ENCODE data around the gene SYTL5.
"Not testable (repeated sequence)": the region's sequence is repeated elsewhere in the genome, so short reads cannot be mapped to it uniquely, and the experiment has no call there.

The SYTL5 gene

GRCh38 chrX:38006291-38006690 lies at the start of gene SYTL5:
SYTL5 (plus strand) TSS chrX:38006553; CDS start chrX:38033890, 27,337 bp downstream.
- DNase-seq (ENCODE audit: low read depth) = no peak

DNA sequence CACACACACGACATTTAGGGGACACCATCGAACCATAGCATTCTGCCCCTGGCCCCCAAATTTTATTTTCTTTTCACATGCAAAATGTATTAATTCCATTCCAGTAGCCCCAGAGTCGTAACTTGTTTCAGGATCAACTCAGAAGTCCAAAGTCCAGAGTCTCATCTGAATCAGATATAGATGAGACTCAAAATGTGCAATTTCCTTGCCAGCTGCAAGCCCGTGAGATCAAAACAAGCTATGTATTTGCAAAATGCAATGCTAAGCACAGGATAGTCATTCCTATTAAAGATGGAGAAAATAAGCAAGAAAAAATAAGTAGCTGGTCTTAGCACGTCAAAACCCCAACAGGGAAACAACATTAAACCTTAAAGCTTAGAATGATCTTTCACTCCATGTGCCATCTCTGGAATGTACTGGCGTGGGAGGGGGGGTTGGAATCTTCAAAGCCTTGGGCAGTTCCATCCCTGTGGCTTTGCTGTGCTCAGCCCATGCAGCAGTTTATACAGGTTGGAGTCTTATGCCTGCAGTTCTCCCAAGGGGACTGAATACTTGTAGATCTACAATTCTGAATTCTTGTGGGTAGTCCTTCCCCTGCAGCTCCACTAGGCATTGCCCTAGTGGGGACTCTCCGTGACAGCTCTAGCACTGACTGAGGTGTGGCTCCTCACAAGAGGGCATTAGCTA lies 47.7 kb upstream of the SYTL5 start:
- DNase-seq (ENCODE audit: low read depth) = no peak

GRCh38 chrX:37959212-37960021 lies 46.9 kb upstream of the SYTL5 start:
- no peak for DNase-seq (ENCODE audit: low read depth)

DNA sequence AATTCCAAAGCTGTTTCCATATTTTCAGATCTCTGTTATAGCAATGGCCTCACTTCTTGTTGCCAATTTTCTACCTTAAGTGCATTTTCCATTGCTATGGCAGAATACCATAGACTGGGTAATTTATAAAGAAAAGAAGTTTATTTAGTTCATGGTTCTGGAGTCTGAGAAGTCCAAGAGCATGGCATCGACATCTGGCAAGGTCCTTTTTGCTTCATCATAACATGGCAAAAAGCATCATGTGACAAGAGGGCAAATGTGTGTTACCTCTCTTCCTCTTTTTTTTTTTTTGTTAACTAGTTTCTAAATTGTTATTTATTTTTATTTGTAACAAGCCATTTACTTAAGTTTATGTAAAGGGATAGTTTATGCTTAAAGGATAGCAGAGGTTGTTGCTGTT lies 45.2 kb upstream of the SYTL5 start:
- no peak for DNase-seq (ENCODE audit: low read depth)

DNA sequence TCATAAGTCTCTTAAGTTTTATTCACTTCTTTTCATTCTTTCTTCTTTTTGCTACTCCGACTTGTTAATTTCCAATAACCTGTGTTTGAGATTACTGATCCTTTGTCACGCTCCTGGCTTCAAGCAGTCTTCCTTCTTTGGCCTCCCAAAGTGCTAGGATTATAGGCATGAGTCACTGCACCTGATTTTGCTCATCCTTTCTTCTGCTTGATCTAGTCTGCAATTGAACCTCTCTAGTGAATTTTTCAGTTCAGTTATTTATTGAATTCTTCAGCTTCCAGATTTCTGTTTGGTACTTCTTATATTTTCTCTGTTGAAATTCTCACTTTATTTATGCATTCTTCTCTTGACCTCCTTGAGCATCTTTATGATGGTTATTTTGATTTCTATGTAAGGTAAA lies 38.6 kb upstream of the SYTL5 start:
- no peak for DNase-seq (ENCODE audit: low read depth)

- DNase-seq (ENCODE audit: low read depth) = no peak
These were observed 30.9 kb upstream of the SYTL5 start for GRCh38 chrX:37975421-37975820.

- no peak for DNase-seq (ENCODE audit: low read depth)
These were observed 30.2 kb upstream of the SYTL5 start for GRCh38 chrX:37976153-37976552.

- DNase-seq (ENCODE audit: low read depth) = no peak
These were observed 21.5 kb upstream of the SYTL5 start for GRCh38 chrX:37984880-37985279.

GRCh38 chrX:37986893-37987292 lies 19.5 kb upstream of the SYTL5 start:
- no peak for DNase-seq (ENCODE audit: low read depth)

GRCh38 chrX:37989304-37989703 lies 17.0 kb upstream of the SYTL5 start:
- no peak for DNase-seq (ENCODE audit: low read depth)

DNA sequence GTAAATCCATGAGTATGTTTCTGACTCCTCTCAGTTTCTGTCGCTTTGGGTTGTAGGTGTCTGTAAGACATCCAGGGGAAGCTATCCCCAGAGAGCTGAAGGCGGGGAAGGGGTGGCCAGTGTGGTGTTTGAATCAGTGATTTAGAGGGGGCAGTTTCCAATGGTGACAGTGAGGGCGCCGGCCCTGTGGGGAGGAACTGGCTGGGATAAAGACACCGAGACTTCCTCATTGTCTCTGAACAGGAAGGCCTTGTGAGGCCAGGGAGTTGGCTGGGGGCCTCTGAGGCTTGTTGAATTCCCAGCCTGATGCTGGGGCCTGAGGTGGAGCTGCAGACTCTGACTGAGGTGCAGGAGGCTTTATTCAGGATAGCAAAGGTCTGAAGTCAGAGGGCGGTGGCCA lies 15.1 kb upstream of the SYTL5 start:
- DNase-seq (ENCODE audit: low read depth) = not testable (repeated sequence)

DNA sequence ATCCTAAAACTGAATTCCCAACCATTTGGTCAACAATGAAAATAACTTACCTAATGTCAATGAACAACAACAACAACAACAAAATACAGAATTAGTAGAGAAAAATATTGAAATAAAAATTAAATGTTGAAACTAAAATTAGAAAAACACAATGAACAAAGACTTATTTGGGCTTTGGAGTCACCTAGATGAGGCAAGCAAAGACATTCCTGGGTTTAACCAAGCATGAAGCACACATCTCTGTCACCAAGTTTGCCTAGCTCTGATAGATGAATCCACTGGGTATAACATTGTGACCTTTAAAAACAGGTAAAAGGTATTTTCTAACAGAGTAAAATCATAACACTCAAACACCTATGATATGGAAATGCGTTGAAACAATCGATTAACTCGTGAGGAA lies 13.2 kb upstream of the SYTL5 start:
- no peak for DNase-seq (ENCODE audit: low read depth)

DNA sequence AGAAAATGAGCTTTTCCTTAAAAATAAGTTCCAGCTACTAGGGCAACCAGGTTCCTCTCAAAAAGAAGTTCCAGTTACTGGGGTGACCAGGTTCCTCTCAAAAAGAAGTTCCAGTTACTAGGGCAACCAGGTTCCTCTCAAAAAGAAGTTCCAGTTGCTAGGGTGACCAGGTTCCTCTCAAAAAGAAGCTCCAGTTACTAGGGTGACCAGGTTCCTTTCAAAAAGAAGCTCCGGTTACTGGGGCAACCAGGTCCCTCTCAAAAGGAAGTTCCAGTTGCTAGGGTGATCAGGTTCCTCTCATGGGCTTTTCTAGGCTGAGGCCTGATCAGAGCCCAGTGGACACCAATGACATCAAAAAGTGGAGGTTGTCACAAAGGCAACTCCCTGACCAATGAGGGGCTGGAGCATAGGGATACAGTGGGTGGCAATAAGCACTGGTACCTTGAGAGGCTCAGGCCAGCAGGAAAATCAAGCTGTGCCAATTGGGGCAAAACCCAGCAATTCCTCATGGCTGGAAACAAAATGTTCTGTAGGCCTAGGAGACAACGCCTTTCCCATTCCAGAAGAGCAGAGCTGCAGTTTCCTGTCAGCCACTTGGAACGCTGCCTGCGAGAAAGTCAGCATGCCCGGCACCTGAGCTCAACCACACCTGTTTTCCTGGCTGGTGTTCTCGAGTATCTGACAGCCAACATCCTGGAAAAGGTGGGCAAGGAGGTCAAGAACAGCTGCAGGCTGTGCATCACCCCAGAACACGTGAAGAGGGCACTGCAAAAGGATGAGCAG lies 12.3 kb upstream of the SYTL5 start:
- DNase-seq (ENCODE audit: low read depth) = no peak

- DNase-seq (ENCODE audit: low read depth) = no peak
These were observed 10.9 kb upstream of the SYTL5 start for GRCh38 chrX:37995428-37995827.

DNA sequence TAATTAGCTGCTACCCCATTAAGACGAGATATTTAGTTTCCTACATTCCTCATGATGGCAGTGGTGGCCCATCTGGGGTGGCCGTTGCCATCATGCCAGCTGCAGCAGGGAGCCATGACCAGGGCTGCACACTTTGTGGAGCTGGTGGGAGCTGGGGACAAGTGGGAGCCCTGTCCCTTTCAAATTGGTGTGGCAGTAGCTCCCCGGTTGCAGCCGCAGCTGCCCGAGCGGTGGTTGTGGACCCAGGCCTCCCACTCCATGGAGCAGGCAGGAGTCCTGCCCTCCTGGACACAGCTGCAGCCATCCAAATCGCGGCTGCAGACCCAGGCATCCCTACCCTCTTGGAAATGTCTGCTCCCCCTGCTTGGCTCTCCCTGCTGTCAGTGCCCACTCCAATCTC lies 9.3 kb upstream of the SYTL5 start:
- no peak for DNase-seq (ENCODE audit: low read depth)

DNA sequence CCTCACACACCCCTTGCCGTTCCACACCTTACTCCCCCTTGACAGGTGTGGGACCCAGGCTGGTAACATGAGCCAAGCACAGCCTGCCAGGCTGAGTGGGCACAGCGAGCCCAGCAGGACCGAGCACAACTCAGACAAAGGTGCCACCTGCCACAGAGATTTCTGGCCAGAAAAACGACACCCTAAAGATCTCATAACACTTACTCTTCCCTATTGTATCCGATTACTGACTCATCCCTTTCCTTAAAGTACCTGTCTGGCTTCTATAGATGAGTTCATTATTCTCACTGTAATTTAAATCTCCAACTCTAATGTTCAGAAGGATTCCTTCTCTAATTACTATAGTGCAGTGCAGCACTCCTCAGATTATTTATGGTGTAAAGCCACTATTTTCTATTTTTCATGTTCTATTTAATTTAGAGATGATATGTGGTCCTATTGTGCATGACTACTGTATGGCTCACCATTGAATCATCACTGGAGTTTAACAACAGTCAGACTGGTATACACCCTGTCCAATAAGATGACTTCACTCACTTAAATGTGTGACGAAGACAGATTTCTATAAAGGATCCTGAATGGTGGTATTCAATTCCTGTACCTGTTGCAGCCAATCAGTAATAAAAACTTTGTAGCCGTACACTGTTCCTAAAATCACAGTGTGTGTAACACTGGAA lies 7.6 kb upstream of the SYTL5 start:
- no peak for DNase-seq (ENCODE audit: low read depth)

DNA sequence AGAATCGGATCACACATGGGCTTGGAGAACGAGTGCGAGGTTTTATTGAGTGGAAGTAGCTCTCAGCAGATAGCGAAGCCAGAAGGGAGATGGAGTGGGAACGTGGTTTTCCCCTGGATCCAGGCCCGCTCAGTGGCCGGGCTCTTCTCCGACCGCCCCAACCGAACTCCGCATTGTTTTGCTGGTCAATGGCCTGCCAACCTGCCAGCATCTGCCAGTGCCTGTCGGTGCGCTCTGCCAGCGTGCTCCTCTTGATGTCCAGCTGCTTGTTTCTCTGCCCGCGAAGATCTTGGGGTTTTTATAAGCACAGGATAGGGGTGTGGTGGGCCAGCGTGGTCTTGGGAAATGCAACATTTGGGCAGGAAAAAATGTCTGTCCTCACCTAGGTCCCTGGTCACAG lies 5.6 kb upstream of the SYTL5 start:
- no peak for DNase-seq (ENCODE audit: low read depth)

GRCh38 chrX:38004046-38004445 lies 2.3 kb upstream of the SYTL5 start:
- no peak for DNase-seq (ENCODE audit: low read depth)

GRCh38 chrX:38006778-38007177 lies 425 bp downstream of the SYTL5 start:
- no peak for DNase-seq (ENCODE audit: low read depth)

- DNase-seq (ENCODE audit: low read depth) = no peak
These were observed 2.3 kb downstream of the SYTL5 start for GRCh38 chrX:38008658-38009057.

- no peak for DNase-seq (ENCODE audit: low read depth)
These were observed 3.3 kb downstream of the SYTL5 start for GRCh38 chrX:38009641-38010040.

GRCh38 chrX:38018766-38019425 lies 12.5 kb downstream of the SYTL5 start:
- no peak for DNase-seq (ENCODE audit: low read depth)
